Cortex of kidney (tissue), 1 donor: ENCODE data around the gene E2F3.

Experiments
- DNase-seq: peaks from one replicate; lab custom pipeline; 2025; lab: John Stamatoyannopoulos, UW

Gene E2F3

DNA sequence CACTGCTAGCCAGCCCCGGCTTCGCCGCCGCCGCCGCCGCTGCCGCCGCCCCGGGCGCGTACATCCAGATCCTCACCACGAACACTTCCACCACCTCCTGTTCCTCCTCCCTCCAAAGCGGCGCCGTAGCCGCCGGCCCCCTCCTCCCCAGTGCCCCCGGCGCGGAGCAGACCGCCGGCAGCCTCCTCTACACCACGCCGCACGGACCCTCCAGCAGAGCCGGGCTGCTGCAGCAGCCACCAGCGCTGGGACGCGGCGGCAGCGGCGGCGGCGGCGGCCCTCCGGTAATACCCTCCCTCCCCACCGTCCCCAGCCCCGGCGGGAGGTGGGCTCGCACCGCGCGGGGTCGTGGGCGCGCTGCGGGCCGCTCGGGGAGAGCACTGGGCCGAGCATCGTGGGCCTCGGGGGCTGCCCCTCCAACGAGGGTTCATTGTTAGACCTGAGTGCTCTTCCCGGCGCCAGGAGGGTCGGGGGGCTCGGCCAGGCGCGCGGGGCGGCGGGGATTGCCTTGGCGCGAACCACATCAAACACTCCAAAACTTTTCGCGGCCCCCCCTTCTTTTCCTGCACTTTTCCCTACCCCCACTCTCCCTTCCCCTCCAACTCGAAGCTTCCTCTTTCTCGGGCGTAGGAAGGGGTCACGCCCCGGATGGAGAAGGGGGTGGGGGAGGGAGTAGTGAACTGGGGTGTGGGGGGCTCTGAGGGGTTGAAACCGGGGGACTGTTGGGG lies 827 bp downstream of the E2F3 start:
- DNase-seq, result no peak

GRCh38 chr6:20403070-20403765 lies 1.5 kb downstream of the E2F3 start:
- peak; percentile 32 for DNase-seq

- no peak for DNase-seq
These were observed 2.3 kb downstream of the E2F3 start for GRCh38 chr6:20403766-20404640.

- no peak for DNase-seq
These were observed 3.0 kb downstream of the E2F3 start for GRCh38 chr6:20404641-20405032.

DNA sequence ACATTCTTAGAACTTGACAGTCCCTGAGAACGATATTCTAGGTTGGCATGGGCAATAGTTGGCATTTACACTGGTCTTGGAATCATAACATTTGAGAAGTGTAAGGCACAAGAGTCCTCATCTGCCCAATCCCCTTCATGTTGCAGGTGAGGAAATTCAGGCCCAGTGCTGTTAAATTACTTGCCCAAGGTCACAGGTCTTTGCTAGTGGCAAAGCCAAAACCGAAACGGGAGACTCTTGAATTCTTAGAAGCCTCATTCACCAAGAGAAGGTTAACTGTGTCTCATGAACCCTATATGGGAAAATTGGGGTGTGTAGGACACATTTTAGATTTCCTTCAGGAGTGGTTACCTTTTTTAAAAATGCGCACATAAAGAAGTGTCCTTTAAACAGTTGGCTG lies 7.2 kb downstream of the E2F3 start:
- no peak for DNase-seq

GRCh38 chr6:20409427-20409971 lies 7.8 kb downstream of the E2F3 start:
- DNase-seq, result no peak

- no peak for DNase-seq
These were observed 9.9 kb downstream of the E2F3 start for GRCh38 chr6:20411544-20411943.

GRCh38 chr6:20411953-20412681 lies 10.4 kb downstream of the E2F3 start:
- no peak for DNase-seq

DNA sequence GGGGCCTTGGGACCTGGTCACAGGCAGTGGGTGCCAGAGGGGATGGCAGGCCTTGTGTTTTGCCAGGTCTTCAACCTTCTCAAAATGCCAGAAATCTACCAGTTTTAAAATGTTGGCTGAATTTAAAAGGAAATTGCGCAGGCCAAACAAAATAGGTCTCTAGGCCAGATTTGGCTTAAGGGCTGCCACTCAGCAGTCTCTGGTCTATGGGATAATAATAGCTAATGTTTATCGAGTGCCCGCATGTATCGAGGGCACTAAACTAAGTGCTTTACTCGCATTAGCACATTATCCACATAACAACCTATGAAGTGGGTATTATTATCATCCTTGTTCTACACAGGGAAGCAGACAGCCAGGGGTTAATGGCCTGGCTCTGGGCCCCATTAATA lies 11.0 kb downstream of the E2F3 start:
- no peak for DNase-seq

- no peak for DNase-seq
These were observed 12.1 kb downstream of the E2F3 start for GRCh38 chr6:20413826-20414225.

DNA sequence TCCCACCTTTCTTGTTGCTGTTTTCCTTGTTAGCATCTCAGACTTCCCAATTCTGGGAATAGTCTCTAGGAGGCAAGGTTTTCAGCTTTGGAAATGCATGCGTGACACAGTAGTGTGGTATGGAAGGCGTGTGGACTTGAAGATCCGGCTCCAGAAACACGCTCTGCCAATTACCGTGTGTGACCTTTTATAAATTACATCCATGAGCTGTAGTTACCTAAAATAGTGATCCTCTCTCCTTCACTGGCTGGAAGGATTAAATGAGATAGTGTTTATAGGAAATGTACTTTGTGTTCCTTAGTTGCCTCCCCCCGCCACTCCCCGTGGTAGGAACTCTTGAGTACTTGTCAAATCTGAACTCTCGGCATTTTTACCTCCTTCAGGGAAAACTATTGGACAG lies 13.0 kb downstream of the E2F3 start:
- no peak for DNase-seq

GRCh38 chr6:20415304-20415703 lies 13.6 kb downstream of the E2F3 start:
- no peak for DNase-seq

DNA sequence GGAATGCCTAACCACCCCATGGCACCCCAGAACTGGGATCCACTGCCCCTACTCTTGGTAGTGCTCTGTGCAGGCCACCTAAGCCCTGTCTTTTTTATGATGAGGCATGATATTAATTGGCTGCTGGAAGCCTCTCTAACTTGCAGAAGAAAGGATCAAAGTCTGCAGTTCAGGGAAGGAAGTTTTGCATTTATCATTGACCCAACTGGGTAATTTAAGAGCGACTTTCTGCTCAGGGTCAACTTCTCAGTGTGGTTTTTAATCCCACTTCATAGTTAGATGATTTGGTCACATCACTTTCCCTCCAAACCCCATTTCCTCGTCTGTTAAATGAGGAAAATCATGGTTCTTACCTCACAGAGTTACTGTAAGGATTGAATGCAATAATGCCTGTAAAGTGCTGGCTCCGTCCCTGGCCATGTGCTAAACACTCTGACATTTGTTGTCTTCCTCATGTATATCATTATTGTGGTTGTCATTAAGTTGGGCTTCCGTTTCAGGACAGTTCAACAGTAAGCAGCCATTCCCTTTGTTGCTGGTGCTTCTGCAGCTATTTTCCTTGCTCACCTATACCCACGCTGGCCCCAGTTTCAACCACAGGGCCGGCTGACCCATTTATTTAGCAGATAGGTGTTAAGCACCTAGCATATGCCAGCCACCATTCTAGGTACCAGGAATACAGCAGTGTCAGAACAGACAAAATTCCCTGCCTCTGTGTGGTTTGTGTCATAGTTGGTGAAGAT lies 14.2 kb downstream of the E2F3 start:
- no peak for DNase-seq

GRCh38 chr6:20416567-20417345 lies 15.1 kb downstream of the E2F3 start:
- DNase-seq, result no peak

GRCh38 chr6:20417819-20418218 lies 16.1 kb downstream of the E2F3 start:
- DNase-seq, result no peak

DNA sequence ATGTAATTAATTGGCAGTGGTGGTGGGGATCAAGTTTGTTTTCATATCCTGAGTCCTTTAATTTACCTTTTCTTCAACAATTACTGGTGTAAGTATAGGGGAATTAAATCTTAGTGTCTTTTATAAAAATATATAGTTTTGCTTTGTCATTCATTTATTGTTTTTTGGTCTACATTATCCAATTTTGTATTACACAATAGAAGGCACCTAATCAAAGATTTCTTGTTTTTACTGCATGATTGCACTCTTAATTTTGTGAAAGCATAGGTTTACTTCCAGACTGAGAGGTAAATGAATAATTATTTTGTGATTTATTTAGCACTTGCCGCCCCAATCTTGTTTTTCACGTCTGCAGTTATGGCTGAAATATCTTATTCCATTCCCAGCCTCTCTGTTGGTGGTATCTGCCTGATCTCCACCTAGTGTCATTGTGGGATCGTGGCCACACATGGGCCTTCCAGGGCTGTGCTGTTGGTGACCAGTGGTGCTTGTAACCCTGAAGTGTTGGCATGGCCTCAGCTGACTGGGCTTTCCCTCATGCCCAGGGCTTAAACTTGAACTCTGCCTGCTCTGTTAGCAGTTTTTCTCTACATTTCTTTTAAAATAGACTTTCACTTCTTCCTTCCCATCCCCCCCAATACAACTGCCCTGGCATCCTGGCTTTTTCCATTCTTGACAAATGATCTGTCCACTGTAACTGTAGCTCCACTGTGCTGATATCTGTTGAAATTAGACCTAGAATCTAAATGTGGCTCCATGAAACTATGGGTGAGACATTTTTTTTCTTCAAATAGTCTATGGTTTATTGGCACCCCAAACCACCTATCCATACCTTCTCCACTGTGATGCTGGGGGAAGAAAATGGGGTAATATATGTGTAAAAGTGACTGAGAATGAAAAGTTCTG lies 24.8 kb downstream of the E2F3 start:
- no peak for DNase-seq

GRCh38 chr6:20427856-20428255 lies 26.2 kb downstream of the E2F3 start:
- DNase-seq, result no peak

DNA sequence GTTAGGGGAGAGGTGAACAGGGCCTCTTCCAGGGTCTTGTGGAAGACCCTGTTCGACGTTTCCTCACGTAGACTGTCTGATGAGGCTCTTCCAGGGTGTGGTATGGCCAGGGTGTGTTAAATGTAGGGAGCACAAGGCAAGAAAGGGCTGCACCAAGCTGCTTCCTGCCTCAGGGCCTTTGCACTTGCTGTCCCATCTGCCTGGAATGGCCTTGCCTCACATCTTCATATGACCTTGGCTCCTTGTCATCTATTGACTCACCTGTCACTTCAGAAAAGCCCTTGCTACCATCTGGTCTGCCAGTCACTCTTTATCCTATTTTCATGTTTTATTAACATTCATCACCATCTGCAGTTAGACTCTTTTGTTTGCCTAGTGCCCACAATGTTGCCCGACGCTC lies 31.0 kb downstream of the E2F3 start:
- no peak for DNase-seq

GRCh38 chr6:20433321-20433720 lies 31.6 kb downstream of the E2F3 start:
- DNase-seq, result no peak
